ENCODE data around the gene HMGCS2. TPM values are rescaled to one million over a fixed set of nuclear protein-coding genes. Genes with fewer than 3 reads are reported as not detected.

Gene HMGCS2
- total and polyA plus RNA-seq, 7 experiments from 2014 or later: not detected

DNA sequence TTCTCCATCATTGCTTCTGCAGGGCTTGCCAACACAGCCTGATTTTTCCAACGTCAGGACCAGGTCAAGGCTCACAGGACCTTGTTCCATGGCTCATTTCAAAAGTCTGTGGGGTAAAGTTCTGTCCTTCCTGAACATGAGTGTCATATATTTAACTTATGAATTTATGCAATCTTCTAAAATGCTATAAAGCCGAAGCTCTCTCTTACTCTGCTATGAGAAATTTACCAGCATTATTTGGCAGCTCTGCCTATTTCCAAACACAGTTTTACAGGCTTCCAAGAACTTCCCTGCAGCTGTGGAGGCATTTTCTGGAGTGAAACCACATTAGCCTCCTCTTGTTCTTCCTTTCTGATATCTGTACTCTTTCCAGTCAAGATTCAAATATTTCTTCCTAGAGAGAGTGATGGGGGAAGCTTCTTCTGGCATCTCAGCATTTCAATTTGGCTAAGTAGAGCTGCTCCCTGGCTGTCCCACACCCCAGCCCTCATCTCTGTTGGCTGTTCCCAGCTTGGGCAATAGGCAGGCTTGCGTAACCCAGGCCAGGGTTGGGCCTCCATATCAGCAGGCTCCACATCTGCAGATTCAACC lies 15.6 kb upstream of the HMGCS2 start:
- DNase-seq (no peak), ATAC-seq (no peak)
- H3K27ac ChIP-seq (ENCODE audit: low read depth, low read length): no peak overlapping the region
- Mint-ChIP-seq H3K9me3 (no peaks in the 10 kb centered on the region), H3K4me3 (no peak overlapping the region), H3K27ac (no peak overlapping the region), H3K4me1 (peaks cover 0 to 37% (median 0%) of the 10 kb centered on the region in 7 donors), H3K36me3 (peaks cover 0 to 1% (median 0%) of the 10 kb centered on the region in 5 donors), H3K27me3 (peaks cover 0 to 49% (median 9%) of the 10 kb centered on the region in 5 donors)
- no peaks in the 10 kb centered on the region for H3K9me3 ChIP-seq (ENCODE audit: control insufficient read depth in 2 of 3, low read length in 3 of 3)
- ChIA-PET CTCF (no interaction called here), POLR2A (no interaction called here)
- no peak overlapping the region for H3K4me3 ChIP-seq (ENCODE audit: low read length)
- no peaks in the 10 kb centered on the region for H3K4me1 ChIP-seq (ENCODE audit: control insufficient read depth in 2 of 2, insufficient read depth in 2 of 2, low read length in 2 of 2)
- no peaks in the 10 kb centered on the region for H3K27me3 ChIP-seq (ENCODE audit: control insufficient read depth in 2 of 2, insufficient read depth in 2 of 2, low read length in 2 of 2)
- intact Hi-C loops (cut with micrococcal nuclease): no loop called here
- H3K36me3 ChIP-seq (ENCODE audit: control insufficient read depth in 2 of 3, insufficient read depth in 3 of 3, low read length in 3 of 3): no peaks in the 10 kb centered on the region

DNA sequence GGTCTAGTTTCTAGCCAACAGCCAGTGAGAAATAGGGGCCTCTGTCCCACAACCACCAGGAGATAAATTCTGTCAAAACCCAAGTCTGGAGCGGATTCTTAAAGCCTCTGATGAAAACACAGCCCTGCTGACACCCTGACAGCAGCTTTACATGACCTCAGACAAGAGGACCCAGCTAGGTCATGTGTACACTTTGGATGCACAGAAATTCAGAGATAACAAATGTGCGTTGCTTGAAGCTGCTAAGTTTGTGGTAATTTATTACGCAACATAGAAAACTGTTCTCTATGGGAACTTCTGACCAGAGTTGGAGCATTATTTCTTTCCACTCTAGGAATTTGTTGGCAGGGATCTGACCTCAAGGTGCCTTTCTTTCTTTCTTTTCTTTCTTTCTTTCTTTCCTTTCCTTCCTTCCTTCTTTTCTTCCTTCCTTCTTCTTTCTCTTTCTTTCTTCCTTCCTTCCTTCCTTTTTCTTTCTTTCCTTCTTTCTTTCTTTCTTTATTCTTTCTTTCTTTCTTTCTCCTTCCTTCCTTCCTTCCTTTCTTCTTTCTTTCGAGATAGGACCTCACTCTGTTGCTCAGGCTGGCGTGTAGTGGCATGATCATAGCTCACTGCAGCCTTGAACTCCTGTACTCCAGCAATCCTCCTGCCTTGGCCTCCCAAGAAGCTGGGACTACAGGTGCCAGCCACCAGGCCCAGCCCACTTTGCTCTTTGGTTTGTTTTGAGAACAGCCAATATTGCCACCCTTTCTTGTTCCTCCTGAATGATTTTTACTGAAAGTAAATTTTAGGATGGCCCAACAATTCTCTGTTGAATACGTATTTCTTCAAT lies 14.9 kb upstream of the HMGCS2 start:
- Mint-ChIP-seq H3K27me3 (peaks cover 0 to 52% (median 7%) of the 10 kb centered on the region in 5 donors), H3K9me3 (no peaks in the 10 kb centered on the region), H3K27ac (peak overlapping the region in 2 of 9 donors; percentile 18 to 31), H3K4me3 (no peak overlapping the region), H3K36me3 (peaks cover 0 to 1% (median 0%) of the 10 kb centered on the region in 5 donors), H3K4me1 (peaks cover 0 to 37% (median 0%) of the 10 kb centered on the region in 7 donors)
- Histone ChIP-seq H3K4me3 (ENCODE audit: low read length) (no peak overlapping the region), H3K36me3 (ENCODE audit: control insufficient read depth in 2 of 3, insufficient read depth in 3 of 3, low read length in 3 of 3) (no peaks in the 10 kb centered on the region), H3K4me1 (ENCODE audit: control insufficient read depth in 2 of 2, insufficient read depth in 2 of 2, low read length in 2 of 2) (no peaks in the 10 kb centered on the region), H3K27ac (ENCODE audit: low read depth, low read length) (no peak overlapping the region), H3K27me3 (ENCODE audit: control insufficient read depth in 2 of 2, insufficient read depth in 2 of 2, low read length in 2 of 2) (no peaks in the 10 kb centered on the region), H3K9me3 (ENCODE audit: control insufficient read depth in 2 of 3, low read length in 3 of 3) (no peaks in the 10 kb centered on the region)
- ATAC-seq (no peak), DNase-seq (no peak)
- ChIA-PET CTCF (no interaction called here), POLR2A (no interaction called here)
- intact Hi-C loops (cut with micrococcal nuclease): no loop called here

DNA sequence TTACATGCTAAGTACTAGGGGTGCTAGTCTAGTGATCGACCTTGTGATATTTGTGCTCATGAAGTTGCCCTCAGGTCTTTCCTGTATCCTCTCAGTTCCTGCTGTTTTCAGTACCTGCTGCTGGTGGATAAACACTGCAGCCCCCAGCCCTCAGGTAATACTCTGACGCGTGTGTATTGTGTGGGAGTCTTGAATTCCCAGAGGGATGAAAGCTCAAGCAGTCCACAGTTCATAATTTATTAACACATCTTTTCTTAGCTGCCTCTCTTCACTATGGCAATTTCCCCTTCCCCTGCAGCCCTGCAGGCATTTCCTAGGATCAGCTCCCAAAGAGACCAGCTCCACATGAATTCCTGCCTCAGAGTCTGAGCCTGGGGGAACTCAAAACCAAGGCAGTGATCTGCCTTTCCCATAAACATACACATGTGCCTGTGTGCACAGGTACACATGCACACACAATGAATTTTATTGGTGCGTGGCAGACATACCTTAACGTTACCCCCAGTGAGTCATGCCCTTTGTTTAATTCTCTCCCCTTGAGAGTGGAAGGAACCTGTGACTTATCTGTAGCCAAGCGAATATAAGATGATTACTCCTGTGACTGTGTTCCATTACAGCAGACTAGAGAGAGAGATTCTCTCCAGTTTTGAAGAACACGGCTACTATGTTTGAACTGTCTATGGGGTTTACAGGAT lies 14.1 kb upstream of the HMGCS2 start:
- ChIA-PET CTCF (no interaction called here), POLR2A (no interaction called here)
- Histone ChIP-seq H3K36me3 (ENCODE audit: control insufficient read depth in 2 of 3, insufficient read depth in 3 of 3, low read length in 3 of 3) (no peaks in the 10 kb centered on the region), H3K4me1 (ENCODE audit: control insufficient read depth in 2 of 2, insufficient read depth in 2 of 2, low read length in 2 of 2) (no peaks in the 10 kb centered on the region), H3K9me3 (ENCODE audit: control insufficient read depth in 2 of 3, low read length in 3 of 3) (no peaks in the 10 kb centered on the region), H3K27me3 (ENCODE audit: control insufficient read depth in 2 of 2, insufficient read depth in 2 of 2, low read length in 2 of 2) (no peaks in the 10 kb centered on the region), H3K4me3 (ENCODE audit: low read length) (no peak overlapping the region), H3K27ac (ENCODE audit: low read depth, low read length) (no peak overlapping the region)
- peaks cover 0 to 36% (median 0%) of the 10 kb centered on the region in 7 donors for H3K4me1 Mint-ChIP-seq
- no peaks in the 10 kb centered on the region for H3K9me3 Mint-ChIP-seq
- H3K27me3 Mint-ChIP-seq: peaks cover 0 to 52% (median 7%) of the 10 kb centered on the region in 5 donors
- DNase-seq (no peak), ATAC-seq (no peak)
- H3K36me3 Mint-ChIP-seq: peaks cover 0 to 1% (median 0%) of the 10 kb centered on the region in 5 donors
- no peak overlapping the region for H3K4me3 Mint-ChIP-seq
- peak overlapping the region in 1 of 9 donors; percentile 31 for H3K27ac Mint-ChIP-seq
- intact Hi-C loops (cut with micrococcal nuclease): no loop called here

DNA sequence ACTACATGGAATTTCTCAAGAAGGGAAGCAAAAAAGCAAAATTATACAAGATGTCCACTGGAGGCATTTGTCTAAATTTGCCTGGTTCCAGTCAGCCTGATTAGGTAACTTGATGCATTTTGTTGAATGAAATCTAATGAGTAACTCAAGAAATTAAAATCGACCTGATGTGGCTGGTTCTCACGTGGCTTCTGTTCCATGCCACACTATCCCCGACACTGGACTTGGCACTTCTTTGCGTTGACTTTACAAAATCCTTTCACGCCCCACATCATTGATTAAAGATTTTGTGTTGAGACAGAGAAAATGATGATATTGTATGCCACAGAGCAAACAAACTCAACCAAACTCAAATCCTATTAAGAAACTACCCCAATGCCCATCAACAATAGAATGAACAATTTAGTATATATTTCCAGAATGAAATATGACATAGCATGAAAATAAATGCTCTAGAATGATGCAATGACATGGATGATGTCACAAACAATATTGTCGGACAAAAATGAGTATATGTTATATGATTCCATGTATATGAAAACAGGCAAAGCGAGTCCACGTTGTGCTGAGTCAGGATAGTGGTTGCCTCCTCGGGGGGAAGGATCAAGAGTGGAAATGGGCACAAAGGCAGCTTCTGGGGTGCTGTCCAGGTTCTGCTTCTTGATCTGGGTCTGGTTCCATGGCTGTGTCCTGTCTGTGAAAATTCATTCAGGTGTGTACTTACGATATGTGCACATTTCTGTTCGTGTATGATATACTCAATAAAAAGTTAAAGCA lies 12.9 kb upstream of the HMGCS2 start:
- H3K4me3 ChIP-seq (ENCODE audit: low read length): no peak overlapping the region
- Mint-ChIP-seq H3K27ac (no peak overlapping the region), H3K9me3 (no peaks in the 10 kb centered on the region), H3K36me3 (no peaks in the 10 kb centered on the region), H3K4me3 (no peak overlapping the region), H3K27me3 (peaks cover 0 to 52% (median 9%) of the 10 kb centered on the region in 5 donors), H3K4me1 (peaks cover 0 to 30% (median 0%) of the 10 kb centered on the region in 7 donors)
- no peak overlapping the region for H3K27ac ChIP-seq (ENCODE audit: low read depth, low read length)
- ATAC-seq (no peak), DNase-seq (no peak)
- CTCF ChIA-PET: no interaction called here
- intact Hi-C loops (cut with micrococcal nuclease): no loop called here
- POLR2A ChIA-PET: no interaction called here
- H3K36me3 ChIP-seq (ENCODE audit: control insufficient read depth in 2 of 3, insufficient read depth in 3 of 3, low read length in 3 of 3): no peaks in the 10 kb centered on the region
- H3K9me3 ChIP-seq (ENCODE audit: control insufficient read depth in 2 of 3, low read length in 3 of 3): no peaks in the 10 kb centered on the region
- no peaks in the 10 kb centered on the region for H3K4me1 ChIP-seq (ENCODE audit: control insufficient read depth in 2 of 2, insufficient read depth in 2 of 2, low read length in 2 of 2)
- no peaks in the 10 kb centered on the region for H3K27me3 ChIP-seq (ENCODE audit: control insufficient read depth in 2 of 2, insufficient read depth in 2 of 2, low read length in 2 of 2)

DNA sequence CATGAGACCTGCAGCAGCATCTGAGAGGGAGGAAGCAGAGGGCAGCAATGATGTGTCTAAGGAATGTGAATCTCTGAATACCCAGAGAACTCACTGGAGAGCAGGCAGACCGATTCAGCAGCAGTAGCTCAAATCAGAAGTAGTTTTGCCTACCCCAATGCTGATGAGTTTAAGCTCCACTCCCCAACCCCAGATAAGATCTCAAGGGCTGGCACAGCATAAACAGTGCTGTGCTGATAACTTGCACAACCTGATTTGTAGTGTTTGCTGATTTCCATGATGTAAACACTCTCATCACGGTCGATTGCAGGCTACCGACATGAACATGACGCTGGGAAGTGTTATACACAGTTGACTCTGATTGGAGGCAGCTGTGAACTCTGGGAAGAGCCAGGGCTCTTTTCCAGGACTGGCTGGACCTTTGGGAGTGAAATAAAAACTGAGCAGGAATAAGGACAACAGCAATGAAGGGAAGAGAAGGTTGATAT lies 11.2 kb upstream of the HMGCS2 start:
- Mint-ChIP-seq H3K27me3 (peaks cover 0 to 58% (median 12%) of the 10 kb centered on the region in 5 donors), H3K4me3 (no peak overlapping the region), H3K27ac (peak overlapping the region in 1 of 9 donors; percentile 55), H3K36me3 (no peaks in the 10 kb centered on the region), H3K9me3 (no peaks in the 10 kb centered on the region), H3K4me1 (peaks cover 0 to 15% (median 0%) of the 10 kb centered on the region in 7 donors)
- no peaks in the 10 kb centered on the region for H3K9me3 ChIP-seq (ENCODE audit: control insufficient read depth in 2 of 3, low read length in 3 of 3)
- DNase-seq (no peak), ATAC-seq (no peak)
- ChIA-PET CTCF (no interaction called here), POLR2A (no interaction called here)
- no peak overlapping the region for H3K27ac ChIP-seq (ENCODE audit: low read depth, low read length)
- no peak overlapping the region for H3K4me3 ChIP-seq (ENCODE audit: low read length)
- no peaks in the 10 kb centered on the region for H3K27me3 ChIP-seq (ENCODE audit: control insufficient read depth in 2 of 2, insufficient read depth in 2 of 2, low read length in 2 of 2)
- no peaks in the 10 kb centered on the region for H3K36me3 ChIP-seq (ENCODE audit: control insufficient read depth in 2 of 3, insufficient read depth in 3 of 3, low read length in 3 of 3)
- H3K4me1 ChIP-seq (ENCODE audit: control insufficient read depth in 2 of 2, insufficient read depth in 2 of 2, low read length in 2 of 2): no peaks in the 10 kb centered on the region
- intact Hi-C loops (cut with micrococcal nuclease): no loop called here

DNA sequence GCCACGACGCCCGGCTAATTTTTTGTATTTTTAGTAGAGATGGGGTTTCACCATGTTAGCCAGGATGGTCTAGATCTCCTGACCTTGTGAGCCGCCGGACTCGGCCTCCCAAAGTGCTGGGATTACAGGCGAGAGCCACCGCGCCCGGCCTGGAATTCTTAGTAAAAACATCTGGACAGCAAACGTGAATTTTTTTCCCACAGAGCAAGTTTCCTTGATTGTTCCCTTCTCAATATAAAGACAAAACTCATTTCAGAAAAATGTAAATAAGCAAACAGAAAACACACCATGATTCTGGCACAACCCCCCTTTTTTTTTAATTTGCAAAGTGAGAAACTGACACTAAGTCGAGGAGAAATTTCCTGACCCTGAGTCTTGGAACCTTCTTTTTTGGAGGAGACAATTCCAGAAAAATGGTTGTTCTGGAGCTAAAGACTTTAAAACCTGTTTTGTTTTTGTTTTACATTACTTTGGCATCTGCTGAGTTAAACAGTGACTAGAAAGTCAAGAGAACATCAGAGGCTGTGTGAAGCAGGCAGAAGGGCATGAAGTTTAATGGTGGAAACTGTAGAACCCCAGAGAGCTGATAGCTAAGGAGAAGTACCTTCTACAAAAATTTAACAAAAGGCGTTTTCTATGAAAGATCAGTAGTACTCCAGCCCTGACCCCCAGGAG lies 10.3 kb upstream of the HMGCS2 start:
- intact Hi-C loops (cut with micrococcal nuclease): no loop called here
- Histone ChIP-seq H3K36me3 (ENCODE audit: control insufficient read depth in 2 of 3, insufficient read depth in 3 of 3, low read length in 3 of 3) (no peaks in the 10 kb centered on the region), H3K27ac (ENCODE audit: low read depth, low read length) (no peak overlapping the region), H3K9me3 (ENCODE audit: control insufficient read depth in 2 of 3, low read length in 3 of 3) (no peaks in the 10 kb centered on the region), H3K4me3 (ENCODE audit: low read length) (no peak overlapping the region), H3K27me3 (ENCODE audit: control insufficient read depth in 2 of 2, insufficient read depth in 2 of 2, low read length in 2 of 2) (no peaks in the 10 kb centered on the region), H3K4me1 (ENCODE audit: control insufficient read depth in 2 of 2, insufficient read depth in 2 of 2, low read length in 2 of 2) (no peaks in the 10 kb centered on the region)
- ATAC-seq: no peak
- no peak for DNase-seq
- H3K36me3 Mint-ChIP-seq: no peaks in the 10 kb centered on the region
- H3K9me3 Mint-ChIP-seq: no peaks in the 10 kb centered on the region
- H3K27ac Mint-ChIP-seq: no peak overlapping the region
- H3K27me3 Mint-ChIP-seq: peaks cover 0 to 53% (median 10%) of the 10 kb centered on the region in 5 donors
- CTCF ChIA-PET: no interaction called here
- POLR2A ChIA-PET: no interaction called here
- peaks cover 0 to 11% (median 0%) of the 10 kb centered on the region in 7 donors for H3K4me1 Mint-ChIP-seq
- no peak overlapping the region for H3K4me3 Mint-ChIP-seq

All from naive thymus-derived CD4-positive, alpha-beta T cell (primary cell).